Activated naive CD4-positive, alpha-beta T cell treated with anti-CD3 and anti-CD28 coated beads, Interleukin-2, amount 50 U/mL, for 72 hours (primary cell): Measurements from ENCODE around the gene RAB13. TPM values are rescaled to one million over a fixed set of nuclear protein-coding genes. Genes with fewer than 3 reads are reported as not detected.
"Not testable (repeated sequence)": the region's sequence is repeated elsewhere in the genome, so short reads cannot be mapped to it uniquely, and the experiment has no call there.

Source experiments
- ATAC-seq, 2 donors: fragments of 150-1000 bp; cut with Tn5 transposase; 2 replicates each; pipeline ENCODE4 v1.10.0; 2021; ENCODE audit warnings: mild to moderate bottlenecking in 2 of 2, moderate library complexity in 2 of 2
- DNase-seq, 2 donors: peaks; one replicate each; pipeline ENCODE4 v3.0.0; 2021 to 2022; ENCODE audit warnings: low spot score in 2 of 2
- H3K27ac Mint-ChIP-seq, 2 donors: one replicate each; pipeline ENCODE4 v1.8.0; 2022; ENCODE audit warnings: mild to moderate bottlenecking in 2 of 2, mixed read lengths in 2 of 2
- H3K36me3 Mint-ChIP-seq, 2 donors: one replicate each; pipeline ENCODE4 v1.8.0; 2022; ENCODE audit warnings: mixed read lengths in 2 of 2
- H3K9me3 Mint-ChIP-seq, 2 donors: one replicate each; pipeline ENCODE4 v1.8.0; 2022; ENCODE audit warnings: mixed read lengths in 2 of 2
- total RNA-seq, 2 donors: library from RNA; stranded (reverse); gene quantifications; one replicate each; pipeline ENCODE4 v1.2.3, GENCODE V29; 2022

RAB13 gene
- 10 to 100 TPM; 13.4 to 22.1 TPM for total RNA-seq

GRCh38 chr1:153985941-153986761, at the start of gene RAB13:
TSS of gene RAB13 (minus strand) at chr1:153986339. CDS start at chr1:153986236, 103 bp downstream.
- ATAC-seq (peak in 1 of 2 donors; percentile 5), DNase-seq (no peak)
- peak within 1 kb of the TSS; percentile 91 to 95 for H3K27ac Mint-ChIP-seq

DNA sequence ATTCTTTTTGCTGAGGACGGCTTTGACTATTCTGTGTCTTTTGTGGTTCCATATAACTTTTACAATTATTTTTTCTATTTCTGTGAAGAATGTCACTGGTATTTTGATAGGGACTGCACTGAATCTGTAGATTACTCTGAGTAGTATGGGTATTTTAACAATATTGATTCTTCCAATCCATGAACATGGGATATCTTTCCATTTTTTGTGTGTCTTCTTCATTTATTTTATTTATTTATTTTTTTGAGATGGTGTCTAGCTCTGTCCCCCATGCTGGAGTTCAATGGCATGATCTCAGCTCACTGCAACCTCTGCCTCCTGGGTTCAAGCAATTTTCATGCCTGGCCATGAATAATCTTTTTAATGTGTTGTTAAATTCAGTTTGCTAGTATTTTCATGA, 47.6 kb upstream of the RAB13 start:
- DNase-seq, H3K36me3 Mint-ChIP-seq, H3K9me3 Mint-ChIP-seq, H3K27ac Mint-ChIP-seq, ATAC-seq: not testable (repeated sequence)

More at GRCh38 chr1:153985941-153986761, at the start of gene RAB13:
- peaks cover 0 to 3% of the 10 kb centered on the region in 2 donors for H3K9me3 Mint-ChIP-seq
- peaks cover 11% of the 10 kb centered on the region in 2 donors for H3K36me3 Mint-ChIP-seq

DNA sequence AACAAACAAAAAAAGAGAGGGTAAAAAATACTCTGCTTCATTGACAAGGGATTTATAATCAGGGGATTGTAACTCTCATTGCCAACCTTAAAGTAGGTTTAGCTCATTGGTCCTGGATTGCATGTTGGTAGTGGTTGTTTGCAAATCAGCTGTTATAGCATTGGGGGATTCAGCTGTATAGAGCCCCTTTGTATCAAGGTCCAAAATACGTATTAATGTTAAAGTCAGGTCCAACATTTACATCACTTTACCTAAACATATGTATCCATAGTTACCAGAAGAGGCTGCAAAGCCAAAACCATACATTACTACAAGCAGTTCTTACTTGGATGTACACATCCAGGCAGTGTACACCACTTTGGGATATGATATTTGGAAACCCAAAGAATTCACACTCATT, 33.8 kb upstream of the RAB13 start:
- Mint-ChIP-seq H3K9me3 (no peaks in the 10 kb centered on the region), H3K36me3 (no peaks in the 10 kb centered on the region), H3K27ac (no peak overlapping the region)
- ATAC-seq (no peak), DNase-seq (no peak)

DNA sequence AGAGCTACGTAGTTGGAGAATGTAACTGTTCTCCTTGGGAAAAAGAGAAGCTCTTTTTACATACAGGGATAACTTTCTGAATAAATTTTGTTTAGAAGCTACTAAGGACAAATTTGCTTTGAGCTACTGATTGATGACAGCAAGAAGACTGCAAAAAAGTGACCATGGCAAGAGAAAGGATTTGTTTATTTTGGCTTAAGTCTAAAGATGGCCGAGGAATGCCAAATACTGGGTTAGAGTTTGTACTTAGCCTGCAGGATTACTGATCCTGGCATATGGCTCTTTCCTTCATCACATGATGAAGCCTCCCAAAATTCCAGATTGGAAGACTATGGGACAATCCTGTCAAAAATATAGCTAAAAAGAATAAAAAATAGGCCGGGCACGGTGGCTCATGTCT, 33.1 kb upstream of the RAB13 start:
- no peaks in the 10 kb centered on the region for H3K36me3 Mint-ChIP-seq
- DNase-seq (no peak), ATAC-seq (no peak)
- H3K9me3 Mint-ChIP-seq, result no peaks in the 10 kb centered on the region
- no peak overlapping the region for H3K27ac Mint-ChIP-seq

DNA sequence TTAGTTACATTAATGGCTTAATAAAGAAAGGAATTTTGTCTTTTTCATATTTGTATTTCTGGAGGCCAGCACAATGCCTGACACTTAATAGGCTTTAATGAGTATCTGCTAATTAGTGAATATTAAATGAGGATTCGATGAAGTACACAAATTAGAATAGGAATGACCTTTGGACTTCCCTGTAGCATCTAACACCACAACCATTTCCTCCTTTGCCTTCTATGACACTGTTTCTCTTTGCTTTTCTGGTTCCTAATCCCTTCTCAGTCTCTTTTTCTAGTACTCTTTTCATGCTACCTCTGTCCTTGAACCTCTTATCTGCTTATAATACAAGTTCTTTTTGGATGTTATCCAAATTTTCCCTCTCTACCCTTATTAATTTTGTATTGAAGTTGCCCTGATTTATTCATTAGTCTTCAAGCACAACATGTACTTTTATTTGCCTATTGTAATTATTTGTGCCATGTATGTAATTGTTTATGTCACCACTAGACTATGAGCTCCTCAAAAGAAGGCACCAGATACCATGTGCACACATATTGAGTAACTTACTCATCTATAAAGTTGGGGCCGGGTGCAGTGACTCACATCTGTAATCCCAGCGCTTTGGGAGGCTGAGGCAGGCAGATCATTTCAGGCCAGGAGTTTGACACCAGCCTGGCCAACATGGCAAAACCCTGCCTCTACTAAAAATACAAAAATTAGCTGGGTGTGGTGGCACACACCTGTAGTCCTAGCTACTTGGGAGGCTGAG, 28.2 kb upstream of the RAB13 start:
- H3K9me3 Mint-ChIP-seq, result no peaks in the 10 kb centered on the region
- ATAC-seq, result peak in 1 of 2 donors; percentile 63
- H3K36me3 Mint-ChIP-seq, result no peaks in the 10 kb centered on the region
- no peak for DNase-seq
- H3K27ac Mint-ChIP-seq, result no peak overlapping the region

- not testable (repeated sequence) for DNase-seq, ATAC-seq, H3K9me3 Mint-ChIP-seq, H3K27ac Mint-ChIP-seq, H3K36me3 Mint-ChIP-seq
Observed at GRCh38 chr1:154012543-154012942, 26.4 kb upstream of the RAB13 start.

GRCh38 chr1:154012129-154012528, 26.0 kb upstream of the RAB13 start:
- H3K9me3 Mint-ChIP-seq, result no peaks in the 10 kb centered on the region
- no peaks in the 10 kb centered on the region for H3K36me3 Mint-ChIP-seq
- no peak overlapping the region for H3K27ac Mint-ChIP-seq
- ATAC-seq (no peak), DNase-seq (no peak)

- Mint-ChIP-seq H3K27ac (no peak overlapping the region), H3K36me3 (no peaks in the 10 kb centered on the region), H3K9me3 (no peaks in the 10 kb centered on the region)
- DNase-seq (no peak), ATAC-seq (peak in 1 of 2 donors; percentile 48)
Observed at GRCh38 chr1:154006136-154006535, 20.0 kb upstream of the RAB13 start.

GRCh38 chr1:154000420-154000819, 14.3 kb upstream of the RAB13 start:
- Mint-ChIP-seq H3K9me3 (peaks cover 0 to 4% of the 10 kb centered on the region in 2 donors), H3K27ac (no peak overlapping the region), H3K36me3 (peaks cover 4 to 6% of the 10 kb centered on the region in 2 donors)
- DNase-seq (no peak), ATAC-seq (peak in 1 of 2 donors; percentile 23)

- not testable (repeated sequence) for H3K9me3 Mint-ChIP-seq, H3K27ac Mint-ChIP-seq, DNase-seq, ATAC-seq
- peaks cover 18 to 31% of the 10 kb centered on the region in 2 donors for H3K36me3 Mint-ChIP-seq
Observed at GRCh38 chr1:153996882-153997281, 10.7 kb upstream of the RAB13 start.

DNA sequence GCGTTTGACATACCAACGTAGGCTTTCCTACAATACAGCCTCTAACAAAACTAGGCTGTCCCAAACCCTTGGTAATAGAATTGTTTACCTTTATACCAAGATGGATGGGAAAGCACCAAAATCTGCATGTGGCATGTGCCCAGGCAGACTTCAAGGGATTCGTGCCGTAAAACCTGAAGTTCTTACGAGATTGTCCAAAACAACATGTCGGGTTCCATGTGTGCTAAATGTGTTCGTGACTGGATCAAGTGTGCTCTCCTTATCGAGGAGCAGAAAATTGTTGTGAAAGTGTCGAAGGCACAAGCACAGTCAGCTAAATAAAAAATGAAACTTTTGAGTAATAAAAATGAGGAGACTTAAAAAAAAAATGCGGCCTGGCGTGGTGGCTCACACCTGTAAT, 9.5 kb upstream of the RAB13 start:
- Mint-ChIP-seq H3K27ac (no peak overlapping the region), H3K36me3 (peaks cover 31 to 43% of the 10 kb centered on the region in 2 donors), H3K9me3 (peaks cover 0 to 9% of the 10 kb centered on the region in 2 donors)
- DNase-seq (no peak), ATAC-seq (no peak)

DNA sequence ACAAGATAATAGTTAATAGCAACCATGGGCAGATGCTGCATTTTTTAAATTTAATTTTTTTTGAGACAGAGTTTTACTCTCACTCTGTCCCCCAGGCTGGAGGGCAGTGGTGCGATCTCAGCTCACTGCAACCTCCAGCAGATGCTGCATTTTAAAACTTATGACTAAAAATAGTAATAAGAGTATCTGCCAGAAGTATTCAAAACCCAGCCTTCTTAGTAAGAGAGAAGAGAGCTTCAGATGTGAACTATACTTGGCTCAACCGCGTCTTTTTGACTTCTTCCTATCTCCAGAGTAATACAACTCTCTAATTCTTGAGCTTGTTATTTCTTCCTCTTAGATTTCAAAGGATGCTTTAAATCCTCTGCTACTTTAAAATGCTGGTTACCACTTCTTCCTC, 9.1 kb upstream of the RAB13 start:
- DNase-seq (no peak), ATAC-seq (no peak)
- peaks cover 3 to 9% of the 10 kb centered on the region in 2 donors for H3K9me3 Mint-ChIP-seq
- peaks cover 35 to 48% of the 10 kb centered on the region in 2 donors for H3K36me3 Mint-ChIP-seq
- H3K27ac Mint-ChIP-seq, result peak overlapping the region in 1 of 2 donors; percentile 44

DNA sequence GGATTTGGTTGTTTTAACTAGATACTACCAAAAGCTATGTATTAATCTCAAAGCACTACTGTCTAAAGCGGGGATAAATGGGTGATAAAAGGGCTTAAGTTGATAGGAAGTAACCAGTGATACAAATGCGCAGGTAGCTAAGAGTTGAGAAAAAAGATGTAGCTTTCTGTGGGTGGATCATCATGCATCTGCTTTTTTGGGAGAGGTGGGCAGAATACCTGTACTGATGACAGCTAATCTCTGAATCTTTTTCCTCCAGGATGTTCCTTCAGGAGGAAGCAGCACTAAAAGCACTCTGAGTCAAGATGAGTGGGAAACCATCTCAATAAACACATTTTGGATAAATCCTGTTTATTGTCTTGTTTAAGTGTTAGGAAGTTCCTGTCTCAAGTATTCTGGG, 5.7 kb upstream of the RAB13 start:
- peak overlapping the region; percentile 97 for H3K27ac Mint-ChIP-seq

DNA sequence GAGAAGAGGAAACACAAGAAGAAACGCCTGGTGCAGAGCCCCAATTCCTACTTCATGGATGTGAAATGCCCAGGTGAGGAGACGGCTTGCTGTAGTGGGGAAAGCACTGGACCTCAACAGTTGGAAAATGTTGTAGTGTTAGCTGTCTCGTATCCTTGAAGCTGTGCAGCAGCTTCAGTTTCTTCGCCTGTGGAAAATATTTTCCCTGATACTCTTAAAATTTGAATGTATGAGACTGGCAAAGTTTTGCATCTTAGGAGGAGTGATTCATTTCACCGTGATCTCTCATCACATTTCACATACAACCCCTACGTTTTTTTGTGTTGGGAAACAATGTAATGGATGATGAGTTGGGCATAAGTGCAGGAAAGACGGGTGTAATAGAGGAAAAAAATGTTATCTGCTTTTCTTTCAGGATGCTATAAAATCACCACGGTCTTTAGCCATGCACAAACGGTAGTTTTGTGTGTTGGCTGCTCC, 5.1 kb upstream of the RAB13 start:
- ATAC-seq (no peak), DNase-seq (no peak)
- peak overlapping the region; percentile 97 for H3K27ac Mint-ChIP-seq
- H3K36me3 Mint-ChIP-seq, result peaks cover 36 to 49% of the 10 kb centered on the region in 2 donors
- peaks cover 3 to 9% of the 10 kb centered on the region in 2 donors for H3K9me3 Mint-ChIP-seq

More for the DNA sequence above, 5.7 kb upstream of the RAB13 start:
- H3K36me3 Mint-ChIP-seq, result peaks cover 36 to 49% of the 10 kb centered on the region in 2 donors
- DNase-seq (no peak), ATAC-seq (no peak)
- H3K9me3 Mint-ChIP-seq, result peaks cover 3 to 9% of the 10 kb centered on the region in 2 donors

DNA sequence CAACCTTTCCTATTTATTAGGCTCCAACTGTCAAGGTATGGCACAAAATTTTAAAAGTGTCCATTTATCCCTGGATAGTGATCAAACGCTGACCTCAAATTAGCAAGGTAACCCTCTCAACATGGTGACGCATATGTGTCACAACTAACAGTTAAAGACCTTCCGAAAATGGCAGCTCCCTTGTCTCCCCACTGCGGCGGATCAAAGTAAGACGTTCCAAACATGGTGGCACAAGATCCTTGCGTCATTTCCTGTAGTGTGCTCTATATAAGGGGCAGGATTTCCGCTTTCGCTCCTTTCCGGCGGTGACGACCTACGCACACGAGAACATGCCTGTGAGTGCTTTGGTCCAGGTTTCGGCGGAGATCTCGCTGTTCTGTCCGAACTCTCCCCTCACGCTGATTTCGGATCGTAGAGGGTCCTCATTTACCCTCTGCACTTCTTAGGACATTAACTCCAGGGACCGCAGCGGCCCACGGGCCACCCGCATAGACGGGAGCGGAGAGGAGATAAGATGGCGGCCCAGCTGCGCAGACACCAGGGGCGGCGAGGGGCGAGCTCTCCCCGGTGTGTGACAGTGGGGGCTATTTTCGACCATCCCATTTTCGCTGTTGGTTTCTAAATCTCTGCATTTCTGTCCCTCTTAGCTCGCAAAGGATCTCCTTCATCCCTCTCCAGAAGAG, 4.5 kb upstream of the RAB13 start, which contains the start of gene RPS27:
Gene RPS27 (plus strand): TSS at position 295 of the 683 bp plus-strand sequence. CDS start 35 bp downstream, at position 330.
- ATAC-seq (peak; percentile 88 to 91), DNase-seq (peak; percentile 85 to 90)
- H3K9me3 Mint-ChIP-seq, result peaks cover 3 to 8% of the 10 kb centered on the region in 2 donors
- peak within 1 kb of the TSS; percentile 97 for H3K27ac Mint-ChIP-seq
- peaks cover 35 to 45% of the 10 kb centered on the region in 2 donors for H3K36me3 Mint-ChIP-seq

- DNase-seq (no peak), ATAC-seq (no peak)
- H3K36me3 Mint-ChIP-seq, result peaks cover 26% of the 10 kb centered on the region in 2 donors
- H3K9me3 Mint-ChIP-seq, result peaks cover 1 to 3% of the 10 kb centered on the region in 2 donors
- H3K27ac Mint-ChIP-seq, result peak overlapping the region in 1 of 2 donors; percentile 91
Observed at GRCh38 chr1:153987621-153988020, 1.5 kb upstream of the RAB13 start.
